Measurements from ENCODE around the gene FGD5.

DNA sequence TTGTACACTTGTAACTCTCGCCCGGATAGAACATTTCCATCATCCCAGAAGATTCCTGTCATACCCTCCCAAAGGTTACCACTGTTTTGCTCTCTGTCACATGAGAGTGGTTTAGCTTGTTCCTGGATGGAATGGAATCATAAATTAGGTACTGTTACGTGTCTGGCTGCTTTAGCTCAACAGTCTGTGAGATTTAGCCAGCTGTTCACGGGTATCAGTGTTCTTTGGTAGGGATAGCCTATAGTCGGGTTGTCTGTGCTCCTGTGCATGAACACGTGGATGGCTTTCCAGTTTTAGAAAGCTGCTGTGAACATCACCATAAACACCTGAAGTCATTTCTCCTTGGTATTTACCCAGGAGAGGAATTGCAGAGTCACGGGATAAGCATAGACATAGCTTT is 70.4 kb downstream of the FGD5 start:
- no peak for TF ChIP-seq POLR2AphosphoS5 (IDR thresholded peaks at IDR 0.05; ENCODE audit: low read depth, low read length)
- TF ChIP-seq, protein P1, sequence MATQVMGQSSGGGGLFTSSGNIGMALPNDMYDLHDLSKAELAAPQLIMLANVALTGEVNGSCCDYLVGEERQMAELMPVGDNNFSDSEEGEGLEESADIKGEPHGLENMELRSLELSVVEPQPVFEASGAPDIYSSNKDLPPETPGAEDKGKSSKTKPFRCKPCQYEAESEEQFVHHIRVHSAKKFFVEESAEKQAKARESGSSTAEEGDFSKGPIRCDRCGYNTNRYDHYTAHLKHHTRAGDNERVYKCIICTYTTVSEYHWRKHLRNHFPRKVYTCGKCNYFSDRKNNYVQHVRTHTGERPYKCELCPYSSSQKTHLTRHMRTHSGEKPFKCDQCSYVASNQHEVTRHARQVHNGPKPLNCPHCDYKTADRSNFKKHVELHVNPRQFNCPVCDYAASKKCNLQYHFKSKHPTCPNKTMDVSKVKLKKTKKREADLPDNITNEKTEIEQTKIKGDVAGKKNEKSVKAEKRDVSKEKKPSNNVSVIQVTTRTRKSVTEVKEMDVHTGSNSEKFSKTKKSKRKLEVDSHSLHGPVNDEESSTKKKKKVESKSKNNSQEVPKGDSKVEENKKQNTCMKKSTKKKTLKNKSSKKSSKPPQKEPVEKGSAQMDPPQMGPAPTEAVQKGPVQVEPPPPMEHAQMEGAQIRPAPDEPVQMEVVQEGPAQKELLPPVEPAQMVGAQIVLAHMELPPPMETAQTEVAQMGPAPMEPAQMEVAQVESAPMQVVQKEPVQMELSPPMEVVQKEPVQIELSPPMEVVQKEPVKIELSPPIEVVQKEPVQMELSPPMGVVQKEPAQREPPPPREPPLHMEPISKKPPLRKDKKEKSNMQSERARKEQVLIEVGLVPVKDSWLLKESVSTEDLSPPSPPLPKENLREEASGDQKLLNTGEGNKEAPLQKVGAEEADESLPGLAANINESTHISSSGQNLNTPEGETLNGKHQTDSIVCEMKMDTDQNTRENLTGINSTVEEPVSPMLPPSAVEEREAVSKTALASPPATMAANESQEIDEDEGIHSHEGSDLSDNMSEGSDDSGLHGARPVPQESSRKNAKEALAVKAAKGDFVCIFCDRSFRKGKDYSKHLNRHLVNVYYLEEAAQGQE (IDR thresholded peaks at IDR 0.05; ENCODE audit: insufficient read depth in 1 of 2, low read depth in 2 of 2, low read length in 2 of 2), result no peak
- TF ChIP-seq TAF1 (IDR thresholded peaks at IDR 0.05; ENCODE audit: borderline replicate concordance, insufficient read depth, low read length), result no peak
- TF ChIP-seq SIN3A (IDR thresholded peaks at IDR 0.05; ENCODE audit: borderline replicate concordance, insufficient read depth, low read length), result no peak

All from PFSK-1 (cell line).